Measurements from ENCODE around the gene ADGRG6. TPM values are rescaled to one million over a fixed set of nuclear protein-coding genes. Genes with fewer than 3 reads are reported as not detected.

ADGRG6 gene
- total and polyA plus RNA-seq, 2 donors (not counting 3 experiments of a cell fraction or from before 2014, with no cell fraction given): 99.3 to 166 TPM

DNA sequence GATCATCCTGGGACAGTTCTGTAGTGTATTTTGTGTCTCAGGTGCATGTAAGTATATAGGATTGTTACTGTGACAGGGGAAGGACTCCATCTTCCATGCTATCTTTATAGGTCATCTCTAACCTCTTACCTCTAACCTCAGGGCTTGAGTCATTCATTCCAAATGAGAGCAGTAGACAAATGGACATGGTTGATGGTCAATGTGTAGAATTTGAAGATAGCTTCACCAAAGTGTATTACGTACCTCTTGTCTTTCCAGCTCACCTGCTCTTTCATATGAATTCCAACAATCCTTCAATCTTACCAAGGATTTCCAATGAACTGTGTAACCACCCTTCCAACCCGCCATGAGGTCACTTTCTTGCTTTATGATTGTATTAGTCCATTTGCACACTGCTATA lies 8.7 kb upstream of the ADGRG6 start:
- Histone ChIP-seq H4K20me1 (replicated peaks; ENCODE audit: control insufficient read depth, extremely low read depth, insufficient read depth, low read length) (no peaks in the 10 kb centered on the region), H3K4me2 (ENCODE audit: insufficient read depth, low read length) (no peak overlapping the region), H3K27ac (ENCODE audit: insufficient read depth, low read depth, low read length) (no peak overlapping the region), H3K9me1 (replicated peaks; ENCODE audit: control insufficient read depth, extremely low read depth, insufficient read depth, low read length) (no peaks in the 10 kb centered on the region), H3K9me3 (replicated peaks; ENCODE audit: control insufficient read depth, insufficient read depth, low read length) (no peaks in the 10 kb centered on the region), H3K27me3 (ENCODE audit: control insufficient read depth in 2 of 2, insufficient read depth in 2 of 2, low read length in 2 of 2) (no peaks in the 10 kb centered on the region), H3K79me2 (ENCODE audit: control insufficient read depth, insufficient read depth, low read length) (no peaks in the 10 kb centered on the region), H3K36me3 (ENCODE audit: control insufficient read depth in 2 of 2, extremely low read depth in 1 of 2, insufficient read depth in 2 of 2, low read length in 2 of 2) (no peaks in the 10 kb centered on the region), H3K4me1 (ENCODE audit: control insufficient read depth, extremely low read depth, insufficient read depth, low read length) (peaks cover 5% of the 10 kb centered on the region), H3K4me3 (replicated peaks in 1 of 3; ENCODE audit: insufficient read depth in 1 of 3, low read depth in 1 of 3, low read length in 3 of 3) (no peak overlapping the region), H2AFZ (ENCODE audit: low read depth, low read length) (no peak overlapping the region), H3K9ac (replicated peaks; ENCODE audit: extremely low read depth, insufficient read depth, low read length) (no peak overlapping the region)
- POLR2A ChIA-PET: no interaction called here
- no peak for FAIRE-seq
- no peak for DNase-seq (ENCODE audit: low read depth, low spot score)
- TF ChIP-seq GATA2 (IDR thresholded peaks at IDR 0.05; ENCODE audit: insufficient read depth, insufficient read length, low read depth, low read length) (no peak), POLR2AphosphoS5 (IDR thresholded peaks at IDR 0.05; ENCODE audit: insufficient read depth, low read depth, low read length) (no peak), JUN (IDR thresholded peaks at IDR 0.05; ENCODE audit: borderline replicate concordance, insufficient read depth, insufficient read length, low read depth) (no peak), FOS (IDR thresholded peaks at IDR 0.05; ENCODE audit: borderline replicate concordance, insufficient read depth, low read length) (no peak)
- TF ChIP-seq, protein P1, sequence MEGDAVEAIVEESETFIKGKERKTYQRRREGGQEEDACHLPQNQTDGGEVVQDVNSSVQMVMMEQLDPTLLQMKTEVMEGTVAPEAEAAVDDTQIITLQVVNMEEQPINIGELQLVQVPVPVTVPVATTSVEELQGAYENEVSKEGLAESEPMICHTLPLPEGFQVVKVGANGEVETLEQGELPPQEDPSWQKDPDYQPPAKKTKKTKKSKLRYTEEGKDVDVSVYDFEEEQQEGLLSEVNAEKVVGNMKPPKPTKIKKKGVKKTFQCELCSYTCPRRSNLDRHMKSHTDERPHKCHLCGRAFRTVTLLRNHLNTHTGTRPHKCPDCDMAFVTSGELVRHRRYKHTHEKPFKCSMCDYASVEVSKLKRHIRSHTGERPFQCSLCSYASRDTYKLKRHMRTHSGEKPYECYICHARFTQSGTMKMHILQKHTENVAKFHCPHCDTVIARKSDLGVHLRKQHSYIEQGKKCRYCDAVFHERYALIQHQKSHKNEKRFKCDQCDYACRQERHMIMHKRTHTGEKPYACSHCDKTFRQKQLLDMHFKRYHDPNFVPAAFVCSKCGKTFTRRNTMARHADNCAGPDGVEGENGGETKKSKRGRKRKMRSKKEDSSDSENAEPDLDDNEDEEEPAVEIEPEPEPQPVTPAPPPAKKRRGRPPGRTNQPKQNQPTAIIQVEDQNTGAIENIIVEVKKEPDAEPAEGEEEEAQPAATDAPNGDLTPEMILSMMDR (IDR thresholded peaks at IDR 0.05; ENCODE audit: extremely low read depth in 1 of 2, insufficient read depth in 1 of 2, low read depth in 1 of 2, low read length in 2 of 2): no peak
- intact Hi-C loops (cut with micrococcal nuclease) (no loop called here), dilution Hi-C loops (cut with MboI; ENCODE audit: extremely low pct_ligation_motif_present, low sequenced_read_pairs) (no loop called here)
- BruUV-seq (replicated peaks): no TSS peak
- CTCF ChIA-PET: no interaction called here

DNA sequence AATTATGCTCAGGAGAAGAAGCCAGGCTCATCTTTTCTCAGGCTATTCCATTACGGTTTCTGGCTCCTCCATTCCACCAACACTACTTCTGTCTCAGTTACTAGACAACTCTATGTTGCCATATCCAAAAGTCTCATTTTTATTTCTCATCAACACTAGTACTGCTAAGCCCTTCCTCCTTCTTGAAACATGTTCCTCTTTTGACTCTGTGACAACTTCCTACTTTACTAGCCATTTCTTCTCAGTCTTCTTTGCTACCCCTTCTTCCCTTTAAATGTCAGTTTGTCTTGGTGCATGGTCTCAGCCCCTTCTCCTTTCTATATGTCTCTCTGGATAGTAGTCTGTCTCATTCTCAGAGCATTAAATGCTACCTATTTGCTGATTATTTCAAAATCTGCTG lies 7.1 kb upstream of the ADGRG6 start:
- Histone ChIP-seq H4K20me1 (replicated peaks; ENCODE audit: control insufficient read depth, extremely low read depth, insufficient read depth, low read length) (no peaks in the 10 kb centered on the region), H2AFZ (ENCODE audit: low read depth, low read length) (no peak overlapping the region), H3K4me1 (ENCODE audit: control insufficient read depth, extremely low read depth, insufficient read depth, low read length) (peaks cover 13% of the 10 kb centered on the region), H3K79me2 (ENCODE audit: control insufficient read depth, insufficient read depth, low read length) (no peaks in the 10 kb centered on the region), H3K4me2 (ENCODE audit: insufficient read depth, low read length) (no peak overlapping the region), H3K36me3 (ENCODE audit: control insufficient read depth in 2 of 2, extremely low read depth in 1 of 2, insufficient read depth in 2 of 2, low read length in 2 of 2) (no peaks in the 10 kb centered on the region), H3K9me3 (replicated peaks; ENCODE audit: control insufficient read depth, insufficient read depth, low read length) (no peaks in the 10 kb centered on the region), H3K9ac (replicated peaks; ENCODE audit: extremely low read depth, insufficient read depth, low read length) (no peak overlapping the region), H3K27me3 (ENCODE audit: control insufficient read depth in 2 of 2, insufficient read depth in 2 of 2, low read length in 2 of 2) (no peaks in the 10 kb centered on the region), H3K27ac (ENCODE audit: insufficient read depth, low read depth, low read length) (no peak overlapping the region), H3K9me1 (replicated peaks; ENCODE audit: control insufficient read depth, extremely low read depth, insufficient read depth, low read length) (no peaks in the 10 kb centered on the region), H3K4me3 (replicated peaks in 1 of 3; ENCODE audit: insufficient read depth in 1 of 3, low read depth in 1 of 3, low read length in 3 of 3) (no peak overlapping the region)
- no peak for TF ChIP-seq POLR2AphosphoS5 (IDR thresholded peaks at IDR 0.05; ENCODE audit: insufficient read depth, low read depth, low read length)
- TF ChIP-seq JUN (IDR thresholded peaks at IDR 0.05; ENCODE audit: borderline replicate concordance, insufficient read depth, insufficient read length, low read depth): no peak
- ChIA-PET POLR2A (no interaction called here), CTCF (no interaction called here)
- dilution Hi-C loops (cut with MboI; ENCODE audit: extremely low pct_ligation_motif_present, low sequenced_read_pairs) (no loop called here), intact Hi-C loops (cut with micrococcal nuclease) (no loop called here)
- BruUV-seq (replicated peaks): no TSS peak
- FAIRE-seq (no peak), DNase-seq (ENCODE audit: low read depth, low spot score) (no peak)

Data from endothelial cell of umbilical vein (primary cell).